GM19328 (cell line): ENCODE data around the gene SGTB.
"Not testable (repeated sequence)": the region's sequence is repeated elsewhere in the genome, so short reads cannot be mapped to it uniquely, and the experiment has no call there.

Experiments
- ATAC-seq: cut with Tn5 transposase; IDR thresholded peaks from one replicate; pipeline ENCODE4 v1.9.1; 2021; ENCODE audit warnings: mild to moderate bottlenecking, moderate library complexity; ENCODE audit not compliant: unreplicated experiment

The SGTB gene

GRCh38 chr5:65674749-65675148 lies 47.2 kb downstream of the SGTB start:
- no peak for ATAC-seq

GRCh38 chr5:65672796-65673195 lies 49.1 kb downstream of the SGTB start:
- no peak for ATAC-seq

- ATAC-seq: no peak
These were observed 53.2 kb downstream of the SGTB start for GRCh38 chr5:65668696-65669095.

DNA sequence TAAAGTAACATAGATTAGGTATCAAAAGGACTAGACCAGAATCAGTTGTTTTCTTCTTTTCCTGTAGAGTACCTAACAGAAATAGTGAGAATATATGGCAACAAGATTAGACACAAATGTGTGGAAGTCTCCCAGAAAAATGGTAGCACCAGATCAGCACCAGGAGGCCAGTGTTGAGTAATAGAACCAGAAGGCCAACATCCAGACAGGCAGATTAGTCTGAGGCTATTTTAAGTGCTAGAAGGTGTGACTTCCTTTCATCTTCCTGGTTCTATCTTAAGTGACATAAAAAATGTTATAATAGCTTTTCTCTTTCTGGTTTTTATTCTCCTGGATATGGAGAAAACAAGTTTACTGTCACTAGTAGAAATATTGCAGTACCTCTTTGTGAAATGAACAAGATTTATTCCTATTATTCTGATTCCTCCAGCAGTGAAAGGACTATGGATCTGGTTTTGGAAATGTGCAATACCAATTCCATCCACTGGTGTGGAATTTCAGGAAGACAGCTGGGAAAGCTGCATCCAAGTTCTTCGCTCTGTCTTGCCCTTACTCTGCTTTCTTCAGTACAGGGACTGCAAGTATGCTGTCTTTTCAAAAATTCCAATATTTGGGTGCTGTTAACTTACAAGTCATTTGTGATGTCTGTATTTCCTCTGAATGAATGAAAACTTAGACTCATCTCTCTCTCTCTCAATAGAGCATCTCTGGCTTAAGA lies 57.9 kb downstream of the SGTB start:
- no peak for ATAC-seq

DNA sequence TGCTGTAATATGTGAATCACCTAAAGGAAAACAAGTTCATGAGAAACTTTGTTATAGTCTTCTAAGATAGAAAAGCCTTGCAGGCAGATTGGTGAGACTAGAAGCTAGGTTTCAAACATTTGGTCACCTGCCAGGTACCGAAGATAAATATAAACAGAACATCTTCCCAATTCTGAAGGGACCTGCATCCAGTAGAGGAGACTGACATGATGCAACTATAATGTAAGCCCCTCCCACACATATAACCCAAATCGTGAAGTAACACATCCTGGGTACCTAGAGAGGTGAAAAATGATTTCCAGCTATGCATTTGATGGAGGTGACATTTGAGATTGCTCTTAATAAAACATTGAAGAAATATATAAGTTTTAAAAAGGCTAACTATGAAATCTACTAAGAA lies 67.2 kb downstream of the SGTB start:
- no peak for ATAC-seq

- no peak for ATAC-seq
These were observed 70.8 kb downstream of the SGTB start for GRCh38 chr5:65651144-65651543.

- ATAC-seq: no peak
These were observed 74.0 kb downstream of the SGTB start for GRCh38 chr5:65647941-65648340.

- no peak for ATAC-seq
These were observed 75.0 kb downstream of the SGTB start for GRCh38 chr5:65646938-65647337.

DNA sequence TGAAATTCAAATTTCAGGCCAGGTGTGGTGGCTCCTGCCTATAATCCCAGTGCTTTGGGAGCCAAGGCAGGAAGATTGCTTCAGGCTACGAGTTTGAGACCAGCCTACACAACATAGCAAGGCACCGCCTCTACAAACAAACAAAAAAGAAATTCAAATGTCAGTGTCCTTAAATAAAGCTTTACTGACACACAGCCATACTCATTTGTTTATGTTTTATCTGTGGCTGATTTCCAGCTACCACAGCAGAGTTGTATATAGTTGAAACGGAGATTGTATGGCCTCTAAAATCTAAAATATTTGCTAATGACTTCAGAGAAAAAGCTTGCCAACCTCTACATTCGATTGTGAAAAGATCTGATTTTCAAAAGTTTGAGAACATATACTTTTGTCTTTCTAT lies 81.7 kb downstream of the SGTB start:
- no peak for ATAC-seq

GRCh38 chr5:65630981-65631380 lies 90.9 kb downstream of the SGTB start:
- ATAC-seq: no peak

- ATAC-seq: no peak
These were observed 96.2 kb downstream of the SGTB start for GRCh38 chr5:65625743-65626142.

DNA sequence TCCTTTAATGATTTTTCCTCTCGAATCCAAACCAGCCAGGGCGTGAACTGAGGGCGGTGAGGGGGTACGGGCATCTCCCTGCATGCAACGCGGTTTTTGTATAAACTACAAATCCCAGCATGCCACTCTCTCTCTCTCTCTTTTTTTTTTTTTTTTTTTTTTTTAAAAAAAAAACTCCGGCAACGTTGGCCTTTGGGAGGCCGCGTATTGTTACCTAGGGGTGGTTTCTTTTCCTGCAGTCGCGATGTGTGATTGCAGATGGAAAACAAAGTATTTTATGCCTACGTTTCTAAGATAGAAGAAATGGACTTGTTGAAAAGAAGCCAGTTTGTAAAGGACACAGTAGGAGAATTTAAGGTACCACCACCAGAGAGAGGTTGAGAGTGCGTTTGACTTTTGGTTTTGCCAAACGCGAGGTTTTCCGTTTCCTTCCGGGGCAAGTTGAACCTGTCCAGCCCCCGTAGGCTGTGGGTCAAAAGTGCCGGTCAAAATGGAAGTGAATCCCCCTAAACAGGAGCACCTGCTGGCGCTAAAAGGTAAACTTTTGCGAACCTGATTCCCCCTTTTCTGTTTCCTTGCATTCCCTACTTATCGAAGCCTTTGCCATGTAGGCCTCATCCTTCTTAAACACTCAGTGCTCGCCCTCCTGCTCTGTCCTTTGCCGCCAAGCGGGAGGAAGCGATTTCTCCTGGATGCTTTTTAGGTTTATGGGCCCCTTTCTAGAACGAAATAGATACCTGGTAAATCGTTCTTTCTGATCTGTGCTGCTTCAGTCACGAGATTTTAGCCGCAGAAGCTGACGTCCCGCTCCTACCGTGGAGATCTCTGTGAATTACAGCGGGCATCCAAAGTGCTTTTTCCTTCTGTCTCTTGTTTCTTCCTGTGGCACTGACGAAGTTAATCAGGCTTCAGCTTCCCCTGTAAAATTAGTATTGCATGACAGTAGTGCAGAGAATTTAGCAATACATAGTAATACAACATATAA lies 97.0 kb downstream of the SGTB start, which contains the start of the genes SHLD3 and TRAPPC13:
TSS of gene SHLD3 (plus strand) at position 457 of the 985 bp plus-strand sequence. CDS start 4,561 bp downstream, outside the sequence.
TSS of gene TRAPPC13 (plus strand) at position 457 of the 985 bp plus-strand sequence. CDS start at position 491, 34 bp downstream.
- ATAC-seq: peak; percentile 71

GRCh38 chr5:65624025-65624570 lies 97.8 kb downstream of the SGTB start, which contains the start of gene TRIM23:
Gene TRIM23, minus strand, starts transcription at chr5:65624333. Its CDS starts 59 bp downstream, at chr5:65624274.
- ATAC-seq: peak; percentile 95

GRCh38 chr5:65623482-65623881 lies 98.4 kb downstream of the SGTB start:
- no peak for ATAC-seq

DNA sequence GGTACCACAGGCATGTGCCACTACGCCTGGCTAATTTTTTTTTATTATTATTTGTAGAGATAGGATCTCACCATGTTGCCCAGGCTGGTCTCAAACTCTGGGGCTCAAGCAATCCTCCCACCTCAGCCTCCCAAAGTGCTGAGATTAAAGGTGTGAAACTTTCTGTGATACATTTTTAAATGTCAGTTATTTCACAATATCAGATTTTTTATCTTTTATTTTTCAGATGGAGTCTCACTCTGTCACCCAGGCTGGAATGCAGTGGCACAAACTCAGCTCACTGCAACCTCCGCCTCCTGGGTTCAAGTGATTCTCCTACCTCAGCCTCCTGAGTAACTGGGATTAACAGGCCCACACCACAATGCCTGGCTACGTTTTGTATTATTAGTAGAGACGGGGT lies 99.9 kb downstream of the SGTB start:
- ATAC-seq: not testable (repeated sequence)

- ATAC-seq: no peak
These were observed 101.9 kb downstream of the SGTB start for GRCh38 chr5:65620021-65620420.
